ENCODE data around the gene RBM19.

- TF ChIP-seq CTCF (IDR thresholded peaks at IDR 0.05) (no peak), POLR2A (IDR thresholded peaks at IDR 0.05) (no peak)
Observed at GRCh38 chr12:113794774-113795173, 171.4 kb downstream of the RBM19 start.

All from lower leg skin (tissue), 3 donors.